MCF 10A (cell line): ENCODE data around the gene BEST3. TPM values are rescaled to one million over a fixed set of nuclear protein-coding genes. Genes with fewer than 3 reads are reported as not detected.

Source experiments
- BruUV-seq: library from RNA; stranded (reverse); fragments of 400-500 nt; replicated peaks from 2 replicates; lab custom pipeline; 2021; lab: Mats Ljungman, UMichigan
- CTCF ChIA-PET: fragments of 300-600 bp; sonication (Branson Sonifier 250); formaldehyde crosslinking; extraction: SDS; loops from one replicate; lab custom pipeline; 2021; ENCODE audit warnings: antibody characterized with exemption, inconsistent platforms; lab: Yijun Ruan, JAX
- POLR2A ChIA-PET: fragments of 300-600, 350-650 bp; sonication (Branson Sonifier 250); formaldehyde crosslinking; extraction: SDS; loops from one replicate; lab custom pipeline; 2020; ENCODE audit warnings: antibody characterized with exemption, inconsistent platforms; lab: Yijun Ruan, JAX
- DNase-seq: peaks from one replicate; pipeline ENCODE4 v3.0.0-alpha.2; 2018; ENCODE audit not compliant: unreplicated experiment
- H3K27ac Mint-ChIP-seq: one replicate; pipeline ENCODE4 v1.8.0; 2022; ENCODE audit warnings: mild to moderate bottlenecking, low read depth, mixed read lengths; ENCODE audit not compliant: unreplicated experiment
- H3K27me3 Mint-ChIP-seq: one replicate; pipeline ENCODE4 v1.8.0; 2022; ENCODE audit warnings: mixed read lengths; ENCODE audit not compliant: insufficient read depth, unreplicated experiment
- H3K36me3 Mint-ChIP-seq: one replicate; pipeline ENCODE4 v1.8.0; 2022; ENCODE audit warnings: mild to moderate bottlenecking, moderate library complexity, mixed read lengths; ENCODE audit not compliant: insufficient read depth, unreplicated experiment
- H3K4me1 Mint-ChIP-seq: one replicate; pipeline ENCODE4 v1.8.0; 2022; ENCODE audit warnings: mixed read lengths; ENCODE audit not compliant: insufficient read depth, unreplicated experiment
- H3K4me3 Mint-ChIP-seq: one replicate; pipeline ENCODE4 v1.8.0; 2022; ENCODE audit warnings: mild to moderate bottlenecking, moderate library complexity, mixed read lengths; ENCODE audit not compliant: unreplicated experiment
- H3K9me3 Mint-ChIP-seq: one replicate; pipeline ENCODE4 v1.8.0; 2022; ENCODE audit warnings: mixed read lengths; ENCODE audit not compliant: unreplicated experiment
- intact Hi-C: fragments of 100-400 bp; cut with micrococcal nuclease; formaldehyde crosslinking; loops from 2 replicates; pipeline ENCODE4 v1.14.1; 2022
- total RNA-seq: library from RNA; stranded (reverse); gene quantifications from 2 replicates; pipeline ENCODE4 v1.2.3, GENCODE V29; 2022
- TF ChIP-seq, protein P1 (sequence below): fragments of 200-600 bp; IDR thresholded peaks from one replicate; pipeline ENCODE4 v1.8.0; 2022; ENCODE audit warnings: antibody characterized with exemption, mild to moderate bottlenecking; ENCODE audit not compliant: unreplicated experiment

BEST3 gene
- total RNA-seq, 1 experiment from 2014 or later = 0.56 TPM

DNA sequence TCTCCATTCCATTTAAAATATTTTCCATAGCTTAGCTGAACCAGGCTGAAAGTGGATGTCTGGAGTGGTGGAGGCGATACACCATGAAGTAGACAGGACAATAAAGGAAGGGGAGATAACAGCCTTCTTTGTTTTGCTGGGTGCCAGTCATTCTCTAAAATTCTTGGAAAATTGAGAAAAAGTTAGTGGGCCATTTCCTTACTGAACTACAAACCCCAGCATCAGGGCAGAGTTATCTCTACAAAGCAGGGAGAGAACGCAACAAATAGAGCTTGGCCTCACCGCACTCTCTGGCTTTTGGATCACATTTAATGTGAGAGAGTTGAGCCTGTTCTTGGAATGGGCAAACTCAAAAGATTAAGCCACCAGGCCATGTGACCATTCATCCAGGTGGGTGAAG is 47.2 kb downstream of the BEST3 start:
- Mint-ChIP-seq H3K4me3 (no peak overlapping the region), H3K27me3 (no peaks in the 10 kb centered on the region), H3K36me3 (no peaks in the 10 kb centered on the region), H3K27ac (no peak overlapping the region), H3K4me1 (peaks cover 18% of the 10 kb centered on the region), H3K9me3 (peaks cover 8% of the 10 kb centered on the region)
- intact Hi-C loops = no loop called here
- ChIA-PET CTCF (interaction anchor here (0.6 to 5.0 kb wide), 4 partner anchors 12 to 295 kb away, joined by 3 to 54 read pairs (median 3); no protein-coding TSS in a partner anchor), POLR2A (interaction anchor here (1.2 kb wide), 1 partner anchor 38 kb away, joined by 3 read pairs; no protein-coding TSS in a partner anchor)
- BruUV-seq = no TSS peak
- DNase-seq = no peak
- TF ChIP-seq, protein P1, sequence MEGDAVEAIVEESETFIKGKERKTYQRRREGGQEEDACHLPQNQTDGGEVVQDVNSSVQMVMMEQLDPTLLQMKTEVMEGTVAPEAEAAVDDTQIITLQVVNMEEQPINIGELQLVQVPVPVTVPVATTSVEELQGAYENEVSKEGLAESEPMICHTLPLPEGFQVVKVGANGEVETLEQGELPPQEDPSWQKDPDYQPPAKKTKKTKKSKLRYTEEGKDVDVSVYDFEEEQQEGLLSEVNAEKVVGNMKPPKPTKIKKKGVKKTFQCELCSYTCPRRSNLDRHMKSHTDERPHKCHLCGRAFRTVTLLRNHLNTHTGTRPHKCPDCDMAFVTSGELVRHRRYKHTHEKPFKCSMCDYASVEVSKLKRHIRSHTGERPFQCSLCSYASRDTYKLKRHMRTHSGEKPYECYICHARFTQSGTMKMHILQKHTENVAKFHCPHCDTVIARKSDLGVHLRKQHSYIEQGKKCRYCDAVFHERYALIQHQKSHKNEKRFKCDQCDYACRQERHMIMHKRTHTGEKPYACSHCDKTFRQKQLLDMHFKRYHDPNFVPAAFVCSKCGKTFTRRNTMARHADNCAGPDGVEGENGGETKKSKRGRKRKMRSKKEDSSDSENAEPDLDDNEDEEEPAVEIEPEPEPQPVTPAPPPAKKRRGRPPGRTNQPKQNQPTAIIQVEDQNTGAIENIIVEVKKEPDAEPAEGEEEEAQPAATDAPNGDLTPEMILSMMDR = no peak

DNA sequence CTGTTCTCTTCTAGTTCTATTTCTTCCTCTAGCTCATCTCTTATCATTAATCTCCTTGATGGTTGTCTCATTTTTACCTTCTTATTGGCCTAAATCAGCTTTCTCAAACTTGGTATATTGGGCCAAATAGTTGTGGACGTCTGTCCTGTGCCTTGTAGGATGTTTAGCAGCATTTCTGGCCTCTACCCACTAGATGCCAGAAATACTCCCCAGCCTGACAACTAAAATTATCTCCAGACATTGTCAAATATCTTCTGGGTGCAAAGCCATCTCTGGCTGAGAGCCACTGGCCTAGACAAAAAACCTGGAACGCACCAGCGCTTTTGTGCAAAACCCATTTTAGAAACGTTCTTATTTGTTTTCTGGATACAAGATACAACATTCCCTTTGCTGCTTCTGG is 49.6 kb downstream of the BEST3 start:
- no peak overlapping the region for H3K27ac Mint-ChIP-seq
- H3K4me3 Mint-ChIP-seq = no peak overlapping the region
- TF ChIP-seq, protein P1 = no peak
- intact Hi-C loops = no loop called here
- peak; percentile 4 for DNase-seq
- peaks cover 8% of the 10 kb centered on the region for H3K9me3 Mint-ChIP-seq
- ChIA-PET CTCF (interaction anchor here (0.6 to 5.0 kb wide), 2 partner anchors 9 to 1777 kb away, joined by 3 to 54 read pairs; no protein-coding TSS in a partner anchor), POLR2A (no interaction called here)
- no TSS peak for BruUV-seq
- no peaks in the 10 kb centered on the region for H3K36me3 Mint-ChIP-seq
- no peaks in the 10 kb centered on the region for H3K27me3 Mint-ChIP-seq
- H3K4me1 Mint-ChIP-seq = peaks cover 11% of the 10 kb centered on the region

DNA sequence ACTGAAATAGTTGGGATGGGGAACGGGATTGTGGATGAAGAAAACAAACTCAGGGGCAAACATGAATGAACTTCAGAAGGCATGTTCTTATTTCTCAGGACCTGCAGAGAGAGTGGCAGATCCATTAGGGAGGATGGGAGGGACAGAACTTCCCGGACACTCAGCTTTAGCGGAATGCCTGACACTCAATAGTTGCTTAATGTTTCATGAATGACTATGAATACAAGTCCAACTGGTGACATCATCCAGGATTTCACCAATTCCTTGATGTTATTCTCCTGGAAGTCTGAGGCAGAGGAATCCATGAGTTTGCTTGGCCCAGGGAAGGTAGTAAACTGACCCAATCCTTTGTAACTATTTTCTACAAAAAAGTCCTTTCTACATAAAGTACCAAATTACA is 50.6 kb downstream of the BEST3 start:
- Mint-ChIP-seq H3K4me1 (peaks cover under 1% of the 10 kb centered on the region), H3K27me3 (no peaks in the 10 kb centered on the region), H3K9me3 (no peaks in the 10 kb centered on the region), H3K4me3 (no peak overlapping the region), H3K36me3 (no peaks in the 10 kb centered on the region), H3K27ac (no peak overlapping the region)
- peak; percentile 76 for DNase-seq
- TF ChIP-seq, protein P1 = no peak
- ChIA-PET POLR2A (interaction anchor here (0.6 to 0.8 kb wide), 3 partner anchors 8 to 37 kb away, joined by 3 read pairs; no protein-coding TSS in a partner anchor), CTCF (interaction anchor here (0.5 to 5.0 kb wide), 2 partner anchors 8 to 119 kb away, joined by 4 to 54 read pairs; no protein-coding TSS in a partner anchor)
- intact Hi-C loops = no loop called here
- no TSS peak for BruUV-seq

DNA sequence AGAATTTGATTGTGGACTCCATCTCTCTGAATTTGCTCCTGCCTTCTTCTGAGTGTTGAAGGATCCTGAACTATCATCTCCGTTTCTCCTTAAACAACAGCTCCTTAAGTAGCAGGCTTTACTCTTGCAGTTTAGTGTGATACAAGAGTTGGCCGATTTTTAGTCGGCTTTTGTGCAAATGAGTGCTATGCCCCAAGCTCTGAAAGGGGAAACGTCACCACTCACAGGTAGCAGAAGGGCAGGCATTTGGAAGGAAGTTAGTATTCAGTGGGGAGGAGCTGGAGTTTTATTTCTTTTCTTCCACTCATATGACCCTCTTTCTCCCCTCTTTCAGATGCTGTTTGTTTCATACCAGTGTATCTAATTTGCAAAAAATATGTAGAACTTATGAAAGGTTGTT is 51.9 kb downstream of the BEST3 start:
- CTCF ChIA-PET = interaction anchor here (0.6 kb wide), 1 partner anchor 181 kb away, joined by 4 read pairs; no protein-coding TSS in a partner anchor

More for the DNA sequence above, 51.9 kb downstream of the BEST3 start:
- Mint-ChIP-seq H3K27ac (no peak overlapping the region), H3K9me3 (no peaks in the 10 kb centered on the region), H3K27me3 (no peaks in the 10 kb centered on the region), H3K4me1 (no peaks in the 10 kb centered on the region), H3K36me3 (no peaks in the 10 kb centered on the region), H3K4me3 (no peak overlapping the region)
- TF ChIP-seq, protein P1 = no peak
- intact Hi-C loops = no loop called here
- no TSS peak for BruUV-seq
- POLR2A ChIA-PET = interaction anchor here (0.6 to 0.7 kb wide), 3 partner anchors 16 to 350 kb away, joined by 3 to 5 read pairs (median 3); no protein-coding TSS in a partner anchor
- DNase-seq = no peak
